A549 (cell line): ENCODE results near the gene DMRT1. TPM values are rescaled to one million over a fixed set of nuclear protein-coding genes. Genes with fewer than 3 reads are reported as not detected.
"Not testable (repeated sequence)": the region's sequence is repeated elsewhere in the genome, so short reads cannot be mapped to it uniquely, and the experiment has no call there.

Experiments used
- ATAC-seq, 2 experiments: fragments of 200-7000 bp in 1 of 2; fragments of >200 bp in 1 of 2; cut with Nextera tagmentation in 1 of 2; cut with Tn5 transposase in 1 of 2; 3 replicates each; pipeline versions ENCODE4 v1.8.0 to v1.9.1; 2018 to 2020; ENCODE audit warnings: mild to moderate bottlenecking in 1 of 2, moderate library complexity in 1 of 2
- CTCF ChIA-PET: fragments of 300-600 bp; sonication (Branson Sonifier 250); formaldehyde crosslinking; extraction: SDS; loops from one replicate; lab custom pipeline; 2021; ENCODE audit warnings: antibody characterized with exemption, inconsistent platforms; lab: Yijun Ruan, JAX
- POLR2A ChIA-PET: fragments of 350-600 bp; formaldehyde crosslinking; extraction: SDS; loops from one replicate; lab custom pipeline; 2021; ENCODE audit warnings: antibody characterized with exemption, inconsistent platforms; lab: Yijun Ruan, JAX
- DNase-seq, 2 experiments: peaks; one replicate each; pipeline versions ENCODE4 v3.0.0 to v3.0.0-alpha.2; 2011 to 2016; ENCODE audit warnings: low read depth in 1 of 2, low spot score in 1 of 2
- FAIRE-seq: peaks from 2 replicates; lab custom pipeline; 2011; peaks lifted over from hg19 to GRCh38; lab: Jason Lieb, UNC
- H3K27ac ChIP-seq, 2 experiments: fragments of >200 bp; sonication (Bioruptor Twin); formaldehyde crosslinking; 3 replicates each; pipeline ENCODE4 v1.5.1; 2016 to 2017
- H3K4me1 ChIP-seq: fragments of >200 bp; sonication (Bioruptor Twin); formaldehyde crosslinking; 3 replicates; pipeline ENCODE4 v1.6.1; 2016
- H3K4me2 ChIP-seq: fragments of >200 bp; sonication (Bioruptor Twin); formaldehyde crosslinking; 3 replicates; pipeline ENCODE4 v1.6.1; 2016
- H3K4me3 ChIP-seq: fragments of >200 bp; sonication (Bioruptor Twin); formaldehyde crosslinking; 3 replicates; pipeline ENCODE4 v1.5.1; 2016
- H3K9me3 ChIP-seq: fragments of >200 bp; sonication (Bioruptor Twin); formaldehyde crosslinking; 3 replicates; pipeline ENCODE4 v1.6.1; 2016
- ATOH8 ChIP-seq: fragments of 250-450 bp; sonication (Bioruptor Pico); IDR thresholded peaks from 2 replicates; pipeline ENCODE4 v1.5.0; 2020; ENCODE audit warnings: low read depth, mild to moderate bottlenecking, moderate library complexity
- BCL3 ChIP-seq: fragments of >200 bp; sonication (Bioruptor Twin); formaldehyde crosslinking; IDR thresholded peaks from 3 replicates; pipeline ENCODE4 v1.6.1; 2016
- CBX2 ChIP-seq: fragments of 200-600 bp; sonication (generic); IDR thresholded peaks from 2 replicates; pipeline ENCODE4 v1.6.1; 2016; ENCODE audit warnings: low read depth, mild to moderate bottlenecking, borderline replicate concordance
- CEBPB ChIP-seq, 2 experiments: fragments of >200 bp in 1 of 2; sonication (Bioruptor Twin) in 1 of 2; formaldehyde crosslinking in 1 of 2; IDR thresholded peaks; 2 replicates each; pipeline ENCODE4 v1.6.1; 2012 to 2016
- CHD4 ChIP-seq: fragments of 200-600 bp; sonication (generic); IDR thresholded peaks from 2 replicates; pipeline ENCODE4 v1.6.1; 2016; ENCODE audit warnings: antibody characterized with exemption, mild to moderate bottlenecking, borderline replicate concordance
- EHF ChIP-seq: fragments of 250-450 bp; sonication (Bioruptor Pico); IDR thresholded peaks from 2 replicates; pipeline ENCODE4 v1.5.0; 2020; ENCODE audit warnings: mild to moderate bottlenecking
- EHMT2 ChIP-seq: fragments of 200-600 bp; sonication (generic); IDR thresholded peaks from 2 replicates; pipeline ENCODE4 v1.6.1; 2016; ENCODE audit warnings: antibody characterized with exemption, low read depth, mild to moderate bottlenecking, moderate library complexity
- EP300 ChIP-seq, 2 experiments: fragments of >200 bp; sonication (Bioruptor Twin); formaldehyde crosslinking; IDR thresholded peaks; 2 replicates in 1 of 2; 3 replicates in 1 of 2; pipeline ENCODE4 v1.6.1; 2016 to 2017
- ESRRA ChIP-seq: fragments of 150-350 bp; IDR thresholded peaks from 2 replicates; pipeline ENCODE4 v1.6.1; 2014; ENCODE audit warnings: mild to moderate bottlenecking, low read length, borderline replicate concordance
- HES2 ChIP-seq: fragments of >200 bp; sonication (Bioruptor Twin); formaldehyde crosslinking; IDR thresholded peaks from 2 replicates; pipeline ENCODE4 v1.6.1; 2016
- HEYL ChIP-seq: fragments of 250-450 bp; sonication (Bioruptor Pico); IDR thresholded peaks from 2 replicates; pipeline ENCODE4 v1.8.0; 2021; ENCODE audit warnings: mild to moderate bottlenecking, moderate library complexity
- HOXB13 ChIP-seq: fragments of 250-450 bp; sonication (Bioruptor Pico); IDR thresholded peaks from 2 replicates; pipeline ENCODE4 v1.5.0; 2020; ENCODE audit warnings: low read depth, mild to moderate bottlenecking, moderate library complexity
- HOXB5 ChIP-seq: fragments of 250-450 bp; sonication (Bioruptor Pico); IDR thresholded peaks from 2 replicates; pipeline ENCODE4 v1.5.0; 2020; ENCODE audit warnings: mild to moderate bottlenecking, moderate library complexity
- JUN ChIP-seq, 2 experiments: fragments of >200 bp; sonication (Bioruptor Twin); formaldehyde crosslinking; IDR thresholded peaks; 2 replicates in 1 of 2; 3 replicates in 1 of 2; pipeline ENCODE4 v1.6.1; 2016 to 2017
- JUNB ChIP-seq: fragments of >200 bp; sonication (Bioruptor Twin); formaldehyde crosslinking; IDR thresholded peaks from 2 replicates; pipeline ENCODE4 v1.6.1; 2016
- KDM1A ChIP-seq: fragments of 200-600 bp; sonication (generic); IDR thresholded peaks from 2 replicates; pipeline ENCODE4 v1.6.1; 2016; ENCODE audit warnings: low read depth, mild to moderate bottlenecking
- MAZ ChIP-seq: fragments of 150-350 bp; IDR thresholded peaks from 2 replicates; pipeline ENCODE4 v1.6.1; 2014; ENCODE audit warnings: antibody characterized with exemption, low read depth, low read length, borderline replicate concordance
- MYC ChIP-seq: IDR thresholded peaks from 2 replicates; pipeline ENCODE4 v1.6.1; 2012; ENCODE audit warnings: mild to moderate bottlenecking, inconsistent platforms, low read length, improper control_type of control experiment, borderline replicate concordance
- POLR2A ChIP-seq: IDR thresholded peaks from 2 replicates; pipeline ENCODE4 v1.6.1; 2012; ENCODE audit warnings: mild to moderate bottlenecking, low read length
- POLR2AphosphoS2 ChIP-seq: conservative IDR thresholded peaks from 2 replicates; pipeline ENCODE4 v1.6.1; 2012; ENCODE audit warnings: low read length, improper control_type of control experiment, inconsistent platforms
- RFX5 ChIP-seq: fragments of 450-650 bp; IDR thresholded peaks from 2 replicates; pipeline ENCODE4 v1.7.1; 2014; ENCODE audit warnings: antibody characterized with exemption, mild to moderate bottlenecking, moderate library complexity
- RNF2 ChIP-seq: fragments of 200-600 bp; sonication (generic); IDR thresholded peaks from 2 replicates; pipeline ENCODE4 v1.6.1; 2016; ENCODE audit warnings: low read depth, mild to moderate bottlenecking, antibody characterized with exemption, moderate library complexity, borderline replicate concordance
- SREBF2 ChIP-seq: fragments of 450-650 bp; IDR thresholded peaks from 2 replicates; pipeline ENCODE4 v1.6.1; 2014; ENCODE audit warnings: mild to moderate bottlenecking, moderate library complexity
- TP53 ChIP-seq: fragments of 250-450 bp; sonication (Bioruptor Pico); IDR thresholded peaks from 2 replicates; pipeline ENCODE4 v1.5.0; 2021; ENCODE audit warnings: mild to moderate bottlenecking, moderate library complexity
- ZFP36 ChIP-seq: fragments of 450-650 bp; IDR thresholded peaks from 2 replicates; pipeline ENCODE4 v1.6.1; 2014; ENCODE audit warnings: borderline replicate concordance; ENCODE audit not compliant: partially characterized antibody
- ZNF302 ChIP-seq: fragments of 250-450 bp; sonication (Bioruptor Pico); IDR thresholded peaks from 2 replicates; pipeline ENCODE4 v1.9.0; 2021; ENCODE audit warnings: inconsistent platforms, mild to moderate bottlenecking, moderate library complexity
- ZSCAN20 ChIP-seq: fragments of 250-450 bp; sonication (Bioruptor Pico); IDR thresholded peaks from 2 replicates; pipeline ENCODE4 v1.8.0; 2022; ENCODE audit warnings: mild to moderate bottlenecking, moderate library complexity
- WGBS: methylation state at CpG from one replicate; pipeline ENCODE4 v1.1.6; 2017; ENCODE audit errors: missing lambda C conversion rate; 5-methylcytosine and 5-hydroxymethylcytosine counted together
- polyA plus RNA-seq, 4 experiments: library from polyadenylated mRNA; depleted of rRNA in 3 of 4; stranded (reverse); fragments of >200 nt; fragmentation: RNase III in 1 of 4; extraction: RNeasy Plus Mini Kit Qiagen cat#74134 plus additional on column Dnase treatment in 1 of 4; gene quantifications; 2 replicates in 3 of 4; 3 replicates in 1 of 4; pipeline ENCODE4 v1.2.3, GENCODE V29; 2011 to 2017
- TF ChIP-seq, protein P1 (sequence below): IDR thresholded peaks from 2 replicates; pipeline ENCODE4 v1.6.1; 2012
- TF ChIP-seq, protein P2 (sequence below): fragments of 250-450 bp; sonication (Bioruptor Pico); IDR thresholded peaks from 2 replicates; pipeline ENCODE4 v1.5.0; 2021; ENCODE audit warnings: mild to moderate bottlenecking, moderate library complexity, borderline replicate concordance

Gene DMRT1
- polyA plus RNA-seq, 2 of the 4 experiments (the other 2 are of a cell fraction): not detected

DNA sequence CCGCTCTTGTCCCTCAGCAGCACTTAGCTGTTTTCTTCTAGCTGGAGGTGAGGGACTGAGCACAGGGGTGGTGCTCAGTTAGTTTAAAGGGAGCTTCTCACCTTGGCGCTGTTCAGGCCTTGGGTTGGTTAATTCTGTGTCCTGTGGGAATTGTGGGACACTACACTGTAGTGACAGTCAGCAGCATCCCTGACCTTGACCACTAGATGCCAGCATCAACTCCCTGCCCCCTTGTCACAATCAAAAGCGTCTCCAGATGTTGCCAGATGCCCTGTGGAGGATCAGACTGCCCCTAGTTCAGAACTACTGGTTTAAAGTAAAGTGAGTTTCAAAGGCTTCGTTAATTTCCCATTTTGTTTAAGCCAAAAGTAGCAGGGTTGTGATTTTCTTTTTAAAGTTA is 69.5 kb downstream of the DMRT1 start:
- ATAC-seq (peak; percentile 68 to 83), FAIRE-seq (no peak), DNase-seq (peak in 1 of 2 experiments; percentile 20)
- Histone ChIP-seq H3K4me2 (no peak overlapping the region), H3K4me3 (no peak overlapping the region), H3K4me1 (no peaks in the 10 kb centered on the region), H3K9me3 (no peaks in the 10 kb centered on the region), H3K27ac (no peak overlapping the region)
- ChIA-PET POLR2A (no interaction called here), CTCF (interaction anchor here (1.0 to 1.4 kb wide), 3 partner anchors 17 to 67 kb away, joined by 3 to 4 read pairs (median 3); no protein-coding TSS in a partner anchor)
- TF ChIP-seq MYC (no peak), RFX5 (no peak), ZNF302 (CRISPR knock-in tag) (no peak), ZSCAN20 (CRISPR knock-in tag) (no peak), CEBPB (IDR thresholded peaks at IDR 0.05) (no peak), ZFP36 (no peak), HOXB5 (CRISPR knock-in tag) (no peak), EHMT2 (no peak), RNF2 (no peak), JUNB (no peak), CBX2 (no peak), EP300 (IDR thresholded peaks at IDR 0.05) (no peak), BCL3 (no peak), POLR2A (no peak), SREBF2 (no peak)
- TF ChIP-seq, protein P1, sequence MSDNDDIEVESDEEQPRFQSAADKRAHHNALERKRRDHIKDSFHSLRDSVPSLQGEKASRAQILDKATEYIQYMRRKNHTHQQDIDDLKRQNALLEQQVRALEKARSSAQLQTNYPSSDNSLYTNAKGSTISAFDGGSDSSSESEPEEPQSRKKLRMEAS: no peak
- 40% methylated on average over 4 of the region's 4 CpGs for WGBS

DNA sequence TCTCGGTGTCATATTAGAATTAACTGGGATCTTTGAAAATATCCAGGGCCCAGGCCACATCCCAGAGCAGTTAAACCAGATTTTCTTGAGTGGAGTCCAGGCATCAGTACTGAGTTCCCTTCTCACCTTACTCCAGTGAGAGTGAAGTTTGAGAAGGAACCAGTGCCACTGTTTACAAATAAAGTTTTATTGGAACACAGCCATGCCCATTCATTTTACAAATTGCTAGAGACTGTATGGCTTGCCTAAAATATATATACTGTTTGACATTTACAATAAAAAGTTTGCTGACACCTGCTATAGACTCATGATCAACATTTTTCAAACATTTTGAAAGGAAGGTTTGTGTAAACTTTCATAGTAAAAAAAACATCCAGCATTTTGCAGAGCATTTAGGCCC is 71.3 kb downstream of the DMRT1 start:
- no peak overlapping the region for H3K4me3 ChIP-seq
- H3K9me3 ChIP-seq: no peaks in the 10 kb centered on the region
- no peak overlapping the region for H3K4me2 ChIP-seq
- no peak for TF ChIP-seq KDM1A
- TF ChIP-seq, protein P2, sequence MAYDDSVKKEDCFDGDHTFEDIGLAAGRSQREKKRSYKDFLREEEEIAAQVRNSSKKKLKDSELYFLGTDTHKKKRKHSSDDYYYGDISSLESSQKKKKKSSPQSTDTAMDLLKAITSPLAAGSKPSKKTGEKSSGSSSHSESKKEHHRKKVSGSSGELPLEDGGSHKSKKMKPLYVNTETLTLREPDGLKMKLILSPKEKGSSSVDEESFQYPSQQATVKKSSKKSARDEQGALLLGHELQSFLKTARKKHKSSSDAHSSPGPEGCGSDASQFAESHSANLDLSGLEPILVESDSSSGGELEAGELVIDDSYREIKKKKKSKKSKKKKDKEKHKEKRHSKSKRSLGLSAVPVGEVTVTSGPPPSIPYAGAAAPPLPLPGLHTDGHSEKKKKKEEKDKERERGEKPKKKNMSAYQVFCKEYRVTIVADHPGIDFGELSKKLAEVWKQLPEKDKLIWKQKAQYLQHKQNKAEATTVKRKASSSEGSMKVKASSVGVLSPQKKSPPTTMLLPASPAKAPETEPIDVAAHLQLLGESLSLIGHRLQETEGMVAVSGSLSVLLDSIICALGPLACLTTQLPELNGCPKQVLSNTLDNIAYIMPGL (CRISPR knock-in tag): no peak
- TF ChIP-seq TP53 (CRISPR knock-in tag): no peak
- no peak for TF ChIP-seq HEYL (CRISPR knock-in tag)
- no peak for TF ChIP-seq RFX5
- no peak for TF ChIP-seq ATOH8 (CRISPR knock-in tag)
- TF ChIP-seq ZNF302 (CRISPR knock-in tag): no peak
- no peak for TF ChIP-seq POLR2AphosphoS2
- TF ChIP-seq HES2: no peak
- TF ChIP-seq CHD4: no peak
- no peak for TF ChIP-seq HOXB13 (CRISPR knock-in tag)
- TF ChIP-seq BCL3: no peak
- TF ChIP-seq POLR2A: no peak
- no peak for TF ChIP-seq EHF (CRISPR knock-in tag)
- TF ChIP-seq CEBPB (IDR thresholded peaks at IDR 0.05): no peak
- TF ChIP-seq CBX2: no peak
- TF ChIP-seq ESRRA: no peak
- TF ChIP-seq MAZ: no peak
- TF ChIP-seq JUN (IDR thresholded peaks at IDR 0.05): no peak
- FAIRE-seq (no peak), ATAC-seq (no peak), DNase-seq (no peak)
- WGBS: 18% methylated on average over 1 of the region's 1 CpG
- ChIA-PET CTCF (interaction anchor here (0.6 to 1.0 kb wide), 2 partner anchors 15 to 64 kb away, joined by 3 to 4 read pairs; partner anchors contain the start of gene DMRT3), POLR2A (no interaction called here)
- no peak overlapping the region for H3K27ac ChIP-seq
- H3K4me1 ChIP-seq: no peaks in the 10 kb centered on the region

- WGBS: 57% methylated on average over 10 of the region's 10 CpGs
- H3K9me3 ChIP-seq, POLR2A ChIA-PET, H3K4me2 ChIP-seq, H3K27ac ChIP-seq, H3K4me3 ChIP-seq, FAIRE-seq, ATAC-seq, DNase-seq, H3K4me1 ChIP-seq: not testable (repeated sequence)
- CTCF ChIA-PET: interaction anchor here (0.6 kb wide), 1 partner anchor 63 kb away, joined by 4 read pairs; the partner anchor contains the start of gene DMRT3
These were observed 72.0 kb downstream of the DMRT1 start for GRCh38 chr9:913526-913925.
